Adipocyte (in vitro differentiated cells): Measurements from ENCODE around the gene CCDC14.
"Not testable (repeated sequence)": the region's sequence is repeated elsewhere in the genome, so short reads cannot be mapped to it uniquely, and the experiment has no call there.

ENCODE experiments used
- DNase-seq: peaks from one replicate; pipeline ENCODE4 v3.0.0-alpha.2; 2015; ENCODE audit warnings: low read depth
- H3K27me3 ChIP-seq: replicated peaks from 2 replicates; pipeline ENCODE4 v1.7.0; 2013; ENCODE audit warnings: mild to moderate bottlenecking, low read length, moderate library complexity; ENCODE audit not compliant: control insufficient read depth, insufficient read depth
- H3K36me3 ChIP-seq: 2 replicates; pipeline ENCODE4 v1.7.0; 2013; ENCODE audit warnings: low read length, mild to moderate bottlenecking, moderate library complexity; ENCODE audit not compliant: control insufficient read depth, insufficient read depth, severe bottlenecking
- H3K4me1 ChIP-seq: 2 replicates; pipeline ENCODE4 v1.7.0; 2013; ENCODE audit warnings: mild to moderate bottlenecking, low read length, moderate library complexity; ENCODE audit not compliant: control insufficient read depth, insufficient read depth
- H3K4me3 ChIP-seq: 2 replicates; pipeline ENCODE4 v1.7.0; 2013; ENCODE audit warnings: mild to moderate bottlenecking, low read length, moderate library complexity
- H3K9ac ChIP-seq: 2 replicates; pipeline ENCODE4 v1.7.0; 2013; ENCODE audit warnings: mild to moderate bottlenecking, low read length, moderate library complexity
- H3K9me3 ChIP-seq: 2 replicates; pipeline ENCODE4 v1.7.0; 2013; ENCODE audit warnings: mild to moderate bottlenecking, low read length, moderate library complexity; ENCODE audit not compliant: control insufficient read depth

The CCDC14 gene

GRCh38 chr3:123984350-123984749 is 23.3 kb upstream of the CCDC14 start:
- Histone ChIP-seq H3K27me3 (peaks cover 37% of the 10 kb centered on the region), H3K36me3 (no peaks in the 10 kb centered on the region), H3K4me3 (no peak overlapping the region), H3K4me1 (no peaks in the 10 kb centered on the region), H3K9me3 (peaks cover 12% of the 10 kb centered on the region), H3K9ac (no peak overlapping the region)
- DNase-seq = no peak

GRCh38 chr3:123981317-123981716 is 20.3 kb upstream of the CCDC14 start:
- H3K9ac ChIP-seq, DNase-seq, H3K4me1 ChIP-seq, H3K4me3 ChIP-seq, H3K36me3 ChIP-seq: not testable (repeated sequence)
- peaks cover 26% of the 10 kb centered on the region for H3K27me3 ChIP-seq
- H3K9me3 ChIP-seq = peaks cover 12% of the 10 kb centered on the region

- Histone ChIP-seq H3K9me3 (peaks cover 12% of the 10 kb centered on the region), H3K9ac (no peak overlapping the region), H3K27me3 (peaks cover 26% of the 10 kb centered on the region), H3K4me1 (peaks cover 12% of the 10 kb centered on the region), H3K4me3 (peak overlapping the region; percentile 79), H3K36me3 (no peaks in the 10 kb centered on the region)
- no peak for DNase-seq
Observed at GRCh38 chr3:123980539-123980938, 19.5 kb upstream of the CCDC14 start.

- Histone ChIP-seq H3K27me3 (peaks cover 26% of the 10 kb centered on the region), H3K4me1 (peaks cover 12% of the 10 kb centered on the region), H3K9ac (peak overlapping the region; percentile 68), H3K9me3 (peaks cover 12% of the 10 kb centered on the region), H3K4me3 (peak overlapping the region; percentile 79)
- DNase-seq = peak; percentile 72
- not testable (repeated sequence) for H3K36me3 ChIP-seq
Observed at GRCh38 chr3:123979525-123980501, 18.8 kb upstream of the CCDC14 start.

- not testable (repeated sequence) for H3K36me3 ChIP-seq, DNase-seq, H3K9me3 ChIP-seq, H3K4me3 ChIP-seq, H3K9ac ChIP-seq, H3K27me3 ChIP-seq
- peaks cover 12% of the 10 kb centered on the region for H3K4me1 ChIP-seq
Observed at GRCh38 chr3:123976904-123977303, 15.9 kb upstream of the CCDC14 start.

- not testable (repeated sequence) for H3K36me3 ChIP-seq, H3K27me3 ChIP-seq, H3K9ac ChIP-seq, H3K4me3 ChIP-seq, H3K9me3 ChIP-seq
- peaks cover 12% of the 10 kb centered on the region for H3K4me1 ChIP-seq
- peak; percentile 25 for DNase-seq
Observed at GRCh38 chr3:123976181-123976898, 15.3 kb upstream of the CCDC14 start.

GRCh38 chr3:123975030-123975429 is 14.0 kb upstream of the CCDC14 start:
- peaks cover 12% of the 10 kb centered on the region for H3K4me1 ChIP-seq
- H3K36me3 ChIP-seq, H3K9me3 ChIP-seq: not testable (repeated sequence)

GRCh38 chr3:123971406-123971805 is 10.4 kb upstream of the CCDC14 start:
- H3K4me3 ChIP-seq = no peak overlapping the region

More at GRCh38 chr3:123975030-123975429, 14.0 kb upstream of the CCDC14 start:
- DNase-seq, H3K27me3 ChIP-seq, H3K4me3 ChIP-seq, H3K9ac ChIP-seq: not testable (repeated sequence)

GRCh38 chr3:123967260-123967659 is 6.2 kb upstream of the CCDC14 start:
- not testable (repeated sequence) for H3K9me3 ChIP-seq, H3K9ac ChIP-seq, DNase-seq, H3K36me3 ChIP-seq, H3K27me3 ChIP-seq, H3K4me3 ChIP-seq, H3K4me1 ChIP-seq

More at GRCh38 chr3:123971406-123971805, 10.4 kb upstream of the CCDC14 start:
- Histone ChIP-seq H3K4me1 (peaks cover 7% of the 10 kb centered on the region), H3K9ac (no peak overlapping the region), H3K27me3 (peaks cover 6% of the 10 kb centered on the region), H3K9me3 (no peaks in the 10 kb centered on the region), H3K36me3 (no peaks in the 10 kb centered on the region)
- peak; percentile 25 for DNase-seq

GRCh38 chr3:123966799-123967198 is 5.8 kb upstream of the CCDC14 start:
- not testable (repeated sequence) for H3K27me3 ChIP-seq, DNase-seq, H3K9ac ChIP-seq, H3K4me3 ChIP-seq, H3K9me3 ChIP-seq, H3K4me1 ChIP-seq, H3K36me3 ChIP-seq

- H3K9me3 ChIP-seq, H3K9ac ChIP-seq, H3K4me1 ChIP-seq, H3K27me3 ChIP-seq, H3K36me3 ChIP-seq, H3K4me3 ChIP-seq, DNase-seq: not testable (repeated sequence)
Observed at GRCh38 chr3:123964793-123965192, 3.8 kb upstream of the CCDC14 start.
